ENCODE data around the gene RNF168. TPM values are rescaled to one million over a fixed set of nuclear protein-coding genes. Genes with fewer than 3 reads are reported as not detected.

RNF168 gene
- total RNA-seq, 3 donors from 2014 or later (not counting 1 experiment from before 2014, with no cell fraction given) = 34.5 to 45.0 (median 42.0) TPM

DNA sequence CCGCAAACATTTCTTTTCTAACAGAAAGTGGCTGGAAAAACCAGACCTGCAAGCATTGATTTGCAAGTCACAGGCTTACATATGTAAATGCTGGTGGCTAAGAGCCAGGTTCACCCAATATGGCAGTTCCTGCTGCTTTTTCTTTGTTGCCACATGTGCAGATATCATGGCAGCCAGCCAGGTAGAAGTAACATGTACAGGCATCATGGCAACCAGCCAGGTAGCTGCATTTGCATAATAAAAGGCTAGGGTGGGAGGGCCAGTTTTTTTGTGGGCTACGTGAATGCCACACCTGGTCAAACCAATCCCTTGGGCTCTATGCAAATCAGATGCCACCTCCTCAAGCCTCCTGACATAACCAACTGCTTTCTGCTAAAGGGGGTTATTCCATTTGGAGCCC, 14.4 kb upstream of the RNF168 start:
- Histone ChIP-seq H3K4me3 (ENCODE audit: low read length) (no peak overlapping the region), H3K27me3 (ENCODE audit: control insufficient read depth, insufficient read depth, low read length) (no peaks in the 10 kb centered on the region), H3K27ac (ENCODE audit: low read length) (no peak overlapping the region), H3K9me3 (ENCODE audit: control insufficient read depth, insufficient read depth, low read length) (peaks cover 53% of the 10 kb centered on the region), H3K4me1 (ENCODE audit: control insufficient read depth, insufficient read depth, low read length) (no peaks in the 10 kb centered on the region), H3K36me3 (ENCODE audit: control insufficient read depth, insufficient read depth, low read length) (no peaks in the 10 kb centered on the region)
- no peak overlapping the region for H3K27ac Mint-ChIP-seq
- H3K36me3 Mint-ChIP-seq = peaks cover 26% of the 10 kb centered on the region
- intact Hi-C loops (cut with micrococcal nuclease) = no loop called here
- no peaks in the 10 kb centered on the region for H3K4me1 Mint-ChIP-seq
- DNase-seq (no peak), ATAC-seq (no peak)
- WGBS (ENCODE audit: insufficient coverage) = 100% methylated on average over 2 of the region's 2 CpGs
- no peak overlapping the region for H3K4me3 Mint-ChIP-seq
- peaks cover 5 to 8% of the 10 kb centered on the region in 2 donors for H3K9me3 Mint-ChIP-seq
- peaks cover 0 to 3% of the 10 kb centered on the region in 2 donors for H3K27me3 Mint-ChIP-seq (ENCODE audit: low read depth in 2 of 2)
- TF ChIP-seq, protein P1, sequence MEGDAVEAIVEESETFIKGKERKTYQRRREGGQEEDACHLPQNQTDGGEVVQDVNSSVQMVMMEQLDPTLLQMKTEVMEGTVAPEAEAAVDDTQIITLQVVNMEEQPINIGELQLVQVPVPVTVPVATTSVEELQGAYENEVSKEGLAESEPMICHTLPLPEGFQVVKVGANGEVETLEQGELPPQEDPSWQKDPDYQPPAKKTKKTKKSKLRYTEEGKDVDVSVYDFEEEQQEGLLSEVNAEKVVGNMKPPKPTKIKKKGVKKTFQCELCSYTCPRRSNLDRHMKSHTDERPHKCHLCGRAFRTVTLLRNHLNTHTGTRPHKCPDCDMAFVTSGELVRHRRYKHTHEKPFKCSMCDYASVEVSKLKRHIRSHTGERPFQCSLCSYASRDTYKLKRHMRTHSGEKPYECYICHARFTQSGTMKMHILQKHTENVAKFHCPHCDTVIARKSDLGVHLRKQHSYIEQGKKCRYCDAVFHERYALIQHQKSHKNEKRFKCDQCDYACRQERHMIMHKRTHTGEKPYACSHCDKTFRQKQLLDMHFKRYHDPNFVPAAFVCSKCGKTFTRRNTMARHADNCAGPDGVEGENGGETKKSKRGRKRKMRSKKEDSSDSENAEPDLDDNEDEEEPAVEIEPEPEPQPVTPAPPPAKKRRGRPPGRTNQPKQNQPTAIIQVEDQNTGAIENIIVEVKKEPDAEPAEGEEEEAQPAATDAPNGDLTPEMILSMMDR (IDR thresholded peaks at IDR 0.05) = no peak

DNA sequence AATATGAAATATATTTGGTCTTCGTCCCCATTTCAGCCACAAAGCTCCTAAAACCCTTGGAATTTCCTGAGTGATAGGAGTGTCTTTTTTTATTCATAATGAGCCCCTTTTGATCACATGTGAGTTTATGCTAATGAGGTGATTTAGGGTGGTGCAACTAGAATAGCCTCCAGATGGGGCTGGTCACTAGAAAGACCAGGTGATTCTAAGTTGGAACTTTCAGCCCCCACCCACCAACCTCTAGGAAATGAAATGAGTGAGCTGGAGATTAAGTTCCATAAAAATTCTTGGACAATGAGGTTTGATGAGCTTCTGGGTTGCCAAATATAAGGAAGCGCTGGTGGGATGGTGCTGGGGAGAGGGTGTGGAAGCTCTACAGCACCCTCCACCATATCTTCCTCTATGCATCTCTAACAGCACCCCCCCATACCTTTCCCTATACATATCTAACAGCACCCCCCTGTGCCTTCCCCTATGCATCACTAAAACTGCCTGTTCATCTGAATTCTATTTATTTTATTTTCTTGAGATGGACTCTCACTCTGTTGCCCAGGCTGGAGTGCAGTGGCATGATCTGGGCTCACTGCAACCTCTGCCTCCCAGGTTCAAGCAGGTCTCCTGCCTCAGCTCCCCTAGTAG, 13.7 kb upstream of the RNF168 start:
- no CpG with 5 or more reads among the region's 2 CpGs for WGBS (ENCODE audit: insufficient coverage)
- H3K9me3 ChIP-seq (ENCODE audit: control insufficient read depth, insufficient read depth, low read length) = peaks cover 49% of the 10 kb centered on the region
- no peak overlapping the region for H3K4me3 ChIP-seq (ENCODE audit: low read length)
- peaks cover 26% of the 10 kb centered on the region for H3K36me3 Mint-ChIP-seq
- peaks cover 5 to 8% of the 10 kb centered on the region in 2 donors for H3K9me3 Mint-ChIP-seq
- no peak overlapping the region for H3K27ac ChIP-seq (ENCODE audit: low read length)
- DNase-seq (no peak), ATAC-seq (no peak)
- H3K4me3 Mint-ChIP-seq = no peak overlapping the region
- H3K27me3 Mint-ChIP-seq (ENCODE audit: low read depth in 2 of 2) = peaks cover 0 to 3% of the 10 kb centered on the region in 2 donors
- H3K36me3 ChIP-seq (ENCODE audit: control insufficient read depth, insufficient read depth, low read length) = no peaks in the 10 kb centered on the region
- intact Hi-C loops (cut with micrococcal nuclease) = no loop called here
- H3K27ac Mint-ChIP-seq = no peak overlapping the region
- no peaks in the 10 kb centered on the region for H3K27me3 ChIP-seq (ENCODE audit: control insufficient read depth, insufficient read depth, low read length)
- H3K4me1 ChIP-seq (ENCODE audit: control insufficient read depth, insufficient read depth, low read length) = no peaks in the 10 kb centered on the region
- TF ChIP-seq, protein P1 (IDR thresholded peaks at IDR 0.05) = no peak
- no peaks in the 10 kb centered on the region for H3K4me1 Mint-ChIP-seq

DNA sequence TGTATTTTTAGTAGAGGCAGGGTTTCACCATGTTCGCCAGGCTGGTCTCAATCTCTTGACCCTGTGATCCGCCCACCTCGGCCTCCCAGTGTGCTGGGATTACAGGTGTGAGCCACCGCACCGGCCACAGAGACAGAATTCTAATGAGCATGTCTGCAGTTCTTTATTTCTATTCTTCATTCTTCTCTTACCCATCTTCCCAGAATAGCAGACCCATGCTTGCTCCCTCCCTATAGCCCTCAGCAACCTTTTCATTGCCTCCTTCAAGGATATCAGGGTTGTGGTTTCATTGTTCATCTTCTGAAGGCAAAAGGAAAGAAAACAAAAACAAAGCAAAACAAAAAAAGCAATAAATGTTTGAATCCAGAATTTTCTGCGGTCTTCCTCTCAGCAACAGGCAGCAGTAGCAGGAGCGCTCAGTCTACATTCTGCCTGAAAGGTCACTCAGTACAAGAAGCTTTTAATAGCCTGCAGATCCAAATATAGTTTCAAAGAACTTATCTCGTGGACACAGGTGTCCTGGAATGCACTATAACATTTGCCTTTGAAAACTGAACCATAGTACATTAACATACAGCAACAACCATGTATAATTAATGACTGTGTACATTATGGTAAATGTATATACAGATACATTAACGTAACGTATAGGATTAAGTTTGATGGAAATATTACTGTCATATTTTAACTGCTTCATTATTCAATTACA, 11.5 kb upstream of the RNF168 start, which contains the start of gene SMCO1:
Gene SMCO1 (minus strand): TSS at position 434 of the 709 bp plus-strand sequence. CDS start 137 bp downstream, at position 297.
- Mint-ChIP-seq H3K9me3 (peaks cover 0 to under 1% of the 10 kb centered on the region in 2 donors), H3K27me3 (ENCODE audit: low read depth in 2 of 2) (peaks cover 5% of the 10 kb centered on the region in 2 donors), H3K27ac (no peak within 1 kb of the TSS), H3K4me3 (no peak within 1 kb of the TSS), H3K4me1 (no peaks in the 10 kb centered on the region), H3K36me3 (peaks cover 13% of the 10 kb centered on the region)
- WGBS (ENCODE audit: insufficient coverage) = 86% methylated on average over 8 of the region's 10 CpGs
- no peaks in the 10 kb centered on the region for H3K4me1 ChIP-seq (ENCODE audit: control insufficient read depth, insufficient read depth, low read length)
- no peak for ATAC-seq
- TF ChIP-seq, protein P1 (IDR thresholded peaks at IDR 0.05) = no peak
- no peak within 1 kb of the TSS for H3K27ac ChIP-seq (ENCODE audit: low read length)
- no peak for DNase-seq
- H3K4me3 ChIP-seq (ENCODE audit: low read length) = no peak within 1 kb of the TSS
- intact Hi-C loops (cut with micrococcal nuclease) = no loop called here
- no peaks in the 10 kb centered on the region for H3K36me3 ChIP-seq (ENCODE audit: control insufficient read depth, insufficient read depth, low read length)
- no peaks in the 10 kb centered on the region for H3K27me3 ChIP-seq (ENCODE audit: control insufficient read depth, insufficient read depth, low read length)
- peaks cover 30% of the 10 kb centered on the region for H3K9me3 ChIP-seq (ENCODE audit: control insufficient read depth, insufficient read depth, low read length)

Data from natural killer cell (primary cell).